Stimulated activated CD4-positive, alpha-beta T cell treated with anti-CD3 and anti-CD28 coated beads, Interleukin-1b, Interleukin-23, amount 100 ng/mL, for 48 hours (primary cell): Measurements from ENCODE around the gene PPP4C.
"Not testable (repeated sequence)": the region's sequence is repeated elsewhere in the genome, so short reads cannot be mapped to it uniquely, and the experiment has no call there.

Experiments used
- DNase-seq: peaks from one replicate; pipeline ENCODE4 v3.0.0-alpha.2; 2020

Gene PPP4C

DNA sequence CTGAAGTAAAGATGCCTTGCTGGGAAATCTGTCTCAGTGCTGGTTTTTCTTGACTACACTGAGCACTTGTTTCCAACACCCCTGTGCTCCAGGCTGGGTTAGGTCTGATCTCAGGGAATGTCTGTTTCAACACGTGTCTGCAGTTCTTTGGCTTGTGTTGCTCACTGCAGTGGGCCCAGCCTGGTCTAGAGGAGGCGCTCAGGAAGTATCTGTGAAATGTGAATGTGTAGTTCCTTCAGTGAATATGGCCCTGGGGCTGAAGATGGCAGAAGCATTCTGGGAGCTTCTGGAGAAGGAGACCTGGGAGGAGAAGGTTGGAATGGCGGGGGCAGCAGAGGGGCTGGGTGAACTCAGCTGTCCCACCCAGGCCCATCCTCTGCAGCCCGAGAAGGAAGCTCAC, 28.3 kb downstream of the PPP4C start:
- no peak for DNase-seq

DNA sequence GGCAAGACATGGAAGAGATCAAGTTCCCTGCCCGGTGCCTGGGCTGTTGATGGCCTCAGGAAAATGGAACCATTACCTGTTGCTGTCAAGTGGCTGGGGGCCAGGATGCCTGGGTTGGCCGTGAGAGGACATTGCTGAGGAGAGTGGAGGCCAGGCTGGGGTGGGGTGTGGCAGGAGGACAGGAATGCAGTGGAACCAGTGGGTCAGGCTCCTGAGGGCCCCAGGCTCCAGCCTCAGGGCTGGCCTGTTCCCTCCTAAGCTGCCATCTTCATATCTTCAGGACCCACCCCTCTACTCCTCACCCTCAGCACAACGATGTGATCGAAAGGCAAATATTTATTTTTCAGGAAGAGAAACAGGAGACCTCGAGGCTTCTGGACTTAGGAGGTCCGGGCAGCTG, 28.7 kb downstream of the PPP4C start:
- no peak for DNase-seq

DNA sequence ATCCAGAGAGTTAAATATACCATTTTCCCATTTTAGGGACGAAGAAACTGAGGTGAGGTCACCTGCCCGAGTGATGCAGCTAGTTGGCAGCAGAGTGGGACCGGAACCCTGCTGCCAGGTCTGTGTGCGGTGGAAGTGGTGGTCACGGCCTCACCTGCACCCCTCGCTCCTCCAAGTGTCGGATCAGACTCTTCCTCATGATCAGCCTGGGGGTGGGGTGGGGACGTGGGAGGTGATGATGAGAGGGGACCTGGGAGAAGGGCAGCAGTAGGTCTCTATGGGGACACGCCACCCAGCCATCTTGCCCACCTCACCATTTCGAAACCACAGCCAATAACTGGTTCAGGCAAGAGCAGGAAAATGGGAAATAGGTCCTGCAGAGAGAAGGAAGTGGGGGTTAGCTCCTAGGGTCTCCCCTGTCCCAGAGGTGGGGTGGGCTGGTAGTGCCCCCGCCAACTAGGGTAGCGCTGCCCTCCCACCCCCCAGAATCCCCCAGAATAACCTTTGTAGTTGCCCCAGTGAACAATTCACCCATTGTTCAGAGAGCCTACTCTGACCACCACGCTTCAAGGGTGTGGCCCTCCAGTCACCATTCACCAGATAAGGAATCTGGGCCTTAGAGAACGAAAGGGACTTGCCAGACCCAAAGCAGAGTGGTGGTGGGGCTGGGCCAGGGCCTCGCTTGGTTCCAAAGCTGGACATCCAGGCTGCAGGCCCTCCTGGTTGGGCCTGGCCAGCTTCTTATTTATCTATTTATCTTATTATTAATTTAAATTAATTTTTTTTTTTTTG, 32.5 kb downstream of the PPP4C start:
- no peak for DNase-seq

DNA sequence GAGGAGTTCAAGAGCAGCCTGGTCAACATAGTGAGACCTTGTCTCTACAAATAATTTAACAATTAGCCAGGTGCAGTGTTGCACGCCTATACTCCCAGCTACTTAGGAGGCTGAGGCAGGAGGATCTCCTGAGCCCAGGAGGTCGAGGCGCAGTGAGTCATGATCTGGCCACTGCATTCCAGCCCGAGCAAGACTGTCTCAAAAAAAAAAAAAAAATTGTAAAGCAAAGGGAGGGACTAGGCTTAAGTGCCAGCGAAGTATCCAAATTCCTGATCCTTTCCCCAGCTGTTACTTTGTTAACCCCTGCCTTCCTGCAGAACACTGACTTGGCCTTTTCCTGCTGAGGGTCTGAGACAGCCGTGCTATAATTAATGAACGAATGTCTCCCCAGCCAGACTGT, 34.9 kb downstream of the PPP4C start:
- no peak for DNase-seq

DNA sequence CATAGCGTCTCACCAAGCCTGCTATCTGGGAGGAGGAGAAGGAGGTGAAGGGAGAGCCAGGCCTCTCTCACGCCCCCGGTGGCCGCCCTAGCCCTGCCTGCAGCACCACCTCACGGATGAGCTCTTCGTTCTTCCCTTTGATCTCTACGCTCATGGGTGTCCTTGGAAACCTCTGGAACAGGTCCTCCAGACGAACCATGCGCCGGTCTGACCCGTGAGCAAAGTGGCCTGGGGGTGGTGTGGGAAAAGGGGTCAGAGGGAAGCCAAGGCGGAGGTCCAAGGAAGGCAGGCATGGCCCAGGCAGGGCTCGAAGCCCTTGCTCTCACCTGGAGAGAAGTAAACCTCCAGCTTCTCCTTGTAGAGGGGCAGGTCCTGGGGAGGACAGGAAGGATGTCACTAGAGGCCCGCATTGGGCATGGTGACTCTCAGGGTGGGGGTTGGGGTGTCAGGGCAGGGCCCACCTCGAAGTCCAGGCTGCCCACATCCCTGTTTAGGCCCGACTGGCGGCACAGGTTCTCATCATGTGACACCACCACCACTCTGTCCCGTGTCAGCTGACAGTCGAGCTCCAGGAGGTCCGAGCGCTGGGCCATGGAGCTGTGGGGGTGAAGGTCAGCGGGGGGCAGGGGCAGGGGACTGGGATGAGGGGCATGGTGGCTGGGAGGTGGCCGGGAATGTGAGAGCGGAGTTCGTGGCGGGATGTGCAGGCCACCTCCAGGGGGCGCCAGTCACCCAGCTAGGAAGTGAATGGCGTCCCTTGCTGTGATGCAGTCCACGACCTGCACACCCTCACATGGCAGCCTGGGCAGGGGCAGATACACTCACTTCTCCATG, 36.6 kb downstream of the PPP4C start:
- DNase-seq: peak; percentile 72

DNA sequence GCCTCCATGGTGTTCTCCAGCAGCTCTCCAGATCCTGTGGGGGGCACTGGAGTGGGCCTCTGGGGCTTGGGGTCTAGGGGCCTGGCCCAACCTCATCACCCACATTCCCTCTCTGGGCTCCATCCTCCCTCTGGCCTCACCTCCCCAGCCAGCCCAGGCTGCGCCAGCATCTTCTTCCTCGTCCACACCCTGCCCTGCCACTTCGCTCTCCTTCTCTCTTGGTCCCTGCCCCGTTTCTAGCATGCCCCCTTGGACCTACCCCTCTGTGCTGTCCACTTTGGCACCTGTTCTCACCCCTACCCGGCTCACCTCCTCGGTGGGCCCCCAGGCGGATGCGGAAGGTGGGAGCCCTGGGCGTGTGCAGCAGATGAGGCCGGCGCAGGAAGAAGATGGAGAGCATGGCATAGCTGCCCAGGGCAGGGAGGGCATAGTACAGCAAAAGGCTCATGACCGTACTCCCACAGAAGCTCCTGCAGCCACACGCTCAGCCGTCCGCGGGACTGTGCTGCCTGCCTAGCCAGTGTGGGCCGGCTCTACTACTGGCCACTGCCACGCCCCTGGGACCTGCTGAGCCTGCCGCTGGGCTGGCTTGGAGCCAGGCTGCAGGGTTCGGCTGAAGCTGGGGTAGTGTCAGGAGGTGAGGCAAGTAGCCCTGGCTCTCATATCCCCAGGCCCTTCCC, 37.4 kb downstream of the PPP4C start, which contains the start of gene GDPD3:
GDPD3 (minus strand) TSS at position 507 of the 680 bp plus-strand sequence; CDS start at position 448, 59 bp downstream.
- DNase-seq: no peak

DNA sequence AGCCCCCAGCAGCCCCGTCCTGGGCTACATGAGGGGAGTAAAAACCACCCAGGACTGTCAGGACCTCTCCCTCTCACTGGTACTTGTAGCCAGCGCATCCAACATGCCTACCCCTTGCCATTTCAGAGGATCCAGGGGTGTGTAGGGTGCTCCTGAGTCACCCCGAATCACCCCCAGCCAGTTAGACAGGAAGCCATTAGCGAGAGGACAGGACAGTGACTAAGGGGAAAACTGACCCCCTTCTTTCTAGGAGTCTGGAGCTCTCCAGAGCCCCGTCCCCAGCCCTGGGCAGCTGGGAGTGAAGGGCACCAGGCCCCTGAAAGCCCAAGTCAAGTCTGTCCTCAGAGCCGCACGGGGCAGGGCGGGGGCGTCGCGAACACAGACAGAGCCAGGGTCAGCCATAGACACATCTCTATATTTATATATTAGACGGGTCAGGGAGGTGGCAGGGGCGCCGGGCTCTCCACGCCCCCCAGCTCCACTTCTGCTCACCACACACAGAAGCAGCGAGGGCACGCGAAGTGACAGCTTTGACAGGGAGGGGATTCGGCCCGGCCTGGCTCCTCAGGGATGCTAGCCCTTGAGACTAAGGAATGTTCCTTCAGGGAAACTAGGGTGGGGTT, 38.0 kb downstream of the PPP4C start:
- no peak for DNase-seq

DNA sequence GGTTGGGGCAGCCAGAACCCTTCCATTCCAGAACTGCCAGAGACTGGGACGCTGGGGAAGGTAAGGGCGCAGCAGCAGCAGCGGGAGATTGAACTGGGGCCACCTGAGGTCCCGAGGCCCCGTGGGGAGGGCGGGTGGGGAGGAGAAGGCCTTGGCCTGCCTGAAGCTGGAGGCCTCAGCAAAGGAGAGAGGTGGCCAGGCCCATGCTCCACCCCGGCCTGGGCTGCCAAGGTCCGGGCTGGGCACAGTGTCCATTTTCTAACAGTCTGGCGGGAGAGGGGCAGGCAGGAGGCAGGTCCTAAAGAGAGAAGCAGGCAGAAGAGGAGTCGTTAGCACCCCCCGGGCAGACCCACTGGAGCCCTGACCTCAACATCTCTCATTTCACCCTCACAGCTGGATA, 38.6 kb downstream of the PPP4C start:
- DNase-seq: no peak

DNA sequence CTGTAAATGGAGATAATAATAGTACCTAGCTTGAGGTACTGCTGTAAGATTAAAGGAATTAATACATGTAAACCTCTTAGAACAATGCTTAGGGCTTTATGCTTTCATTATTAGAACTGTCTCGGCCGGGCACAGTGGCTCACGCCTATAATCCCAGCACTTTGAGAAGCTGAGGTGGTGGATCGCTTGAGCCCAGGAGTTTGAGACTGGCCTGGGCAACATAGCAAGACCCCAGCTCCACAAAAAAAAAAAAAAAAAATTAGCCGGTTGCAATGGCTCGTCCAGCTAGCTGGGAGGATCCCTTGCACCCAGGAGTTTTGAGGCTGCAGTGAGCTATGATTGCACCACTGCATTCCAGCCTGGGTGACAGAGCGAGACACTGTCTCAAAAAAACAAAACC, 39.0 kb downstream of the PPP4C start:
- not testable (repeated sequence) for DNase-seq

DNA sequence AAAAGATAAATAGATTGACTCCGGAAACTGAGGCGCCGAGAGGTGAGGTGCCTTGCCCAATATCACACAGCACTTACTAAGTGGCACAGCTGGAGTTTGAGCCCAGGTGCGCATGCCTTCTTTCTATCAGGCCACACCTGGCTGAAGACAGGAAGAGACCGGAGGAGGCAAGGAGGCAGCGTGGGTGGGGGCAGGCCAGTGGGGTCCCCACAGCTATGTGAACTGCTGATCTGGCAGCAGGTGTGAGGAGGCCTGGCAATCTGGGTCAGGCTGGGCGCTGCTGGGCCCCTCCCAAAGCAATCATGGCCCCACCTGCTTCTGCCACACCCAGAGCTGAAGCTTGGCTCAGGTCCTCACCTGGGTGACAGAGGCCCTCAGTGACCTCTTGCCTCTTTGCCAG, 39.4 kb downstream of the PPP4C start:
- DNase-seq: no peak

DNA sequence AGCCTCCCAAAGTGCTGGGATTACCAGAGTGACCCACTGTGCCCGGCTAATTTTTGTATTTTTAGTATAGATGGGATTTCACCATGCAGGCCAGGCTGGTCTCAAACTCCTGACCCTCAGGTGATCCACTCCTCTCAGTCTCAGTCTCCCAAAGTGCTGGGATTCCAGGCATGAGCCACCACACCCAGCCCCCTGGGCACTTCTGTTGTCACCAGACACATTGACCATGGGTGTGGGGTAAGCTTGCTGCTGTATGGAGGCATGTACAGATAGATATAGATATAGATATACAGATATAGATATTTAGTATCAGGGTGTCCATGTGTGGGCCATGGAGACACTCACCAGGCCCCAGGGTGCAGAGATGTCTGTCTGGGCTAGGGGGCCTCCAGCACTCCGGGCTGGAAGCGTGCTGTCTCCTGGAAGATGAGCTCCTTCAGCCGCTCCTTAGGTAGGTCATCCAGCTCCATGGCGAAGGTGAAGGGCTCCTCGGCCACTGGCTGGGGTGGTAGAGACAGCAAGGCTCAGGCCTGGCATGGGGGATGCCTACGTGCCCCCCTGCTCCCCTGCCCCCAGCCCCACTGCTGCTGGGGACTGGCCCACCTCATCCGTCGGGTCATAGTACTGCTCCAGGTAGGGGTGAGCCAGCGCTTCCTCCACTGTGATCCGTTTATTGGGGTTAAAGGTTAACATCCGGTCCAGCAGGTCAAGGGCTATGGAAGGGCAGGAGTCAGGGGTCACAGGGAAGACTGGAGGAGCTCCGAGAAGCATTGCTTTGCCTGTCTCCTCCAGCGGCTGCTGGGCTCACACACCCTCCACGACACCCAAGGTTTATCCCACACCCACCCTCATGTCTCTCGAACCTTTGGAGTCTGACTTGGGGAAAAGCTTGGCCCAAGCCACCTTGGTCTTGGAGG, 40.8 kb downstream of the PPP4C start:
- DNase-seq: no peak

DNA sequence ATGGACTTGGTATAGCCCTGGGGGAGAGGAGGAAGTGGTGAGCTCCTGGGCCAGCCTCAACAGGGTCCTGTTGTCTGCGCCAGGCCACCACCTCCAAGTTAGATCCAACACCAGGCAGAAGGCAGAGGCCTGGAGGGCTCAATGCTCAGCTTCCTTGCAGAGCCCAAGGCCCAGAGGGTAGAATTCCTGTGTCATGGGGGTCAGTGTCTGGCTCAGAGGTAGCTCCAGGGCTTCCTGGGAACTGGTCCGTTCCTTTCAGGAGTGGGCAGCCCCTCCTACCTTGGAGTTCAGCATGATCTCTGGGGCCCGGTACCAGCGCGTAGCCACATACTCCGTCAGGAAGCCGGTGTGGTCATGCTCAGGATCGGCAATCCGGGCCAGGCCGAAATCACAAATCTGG, 42.0 kb downstream of the PPP4C start:
- DNase-seq: no peak

DNA sequence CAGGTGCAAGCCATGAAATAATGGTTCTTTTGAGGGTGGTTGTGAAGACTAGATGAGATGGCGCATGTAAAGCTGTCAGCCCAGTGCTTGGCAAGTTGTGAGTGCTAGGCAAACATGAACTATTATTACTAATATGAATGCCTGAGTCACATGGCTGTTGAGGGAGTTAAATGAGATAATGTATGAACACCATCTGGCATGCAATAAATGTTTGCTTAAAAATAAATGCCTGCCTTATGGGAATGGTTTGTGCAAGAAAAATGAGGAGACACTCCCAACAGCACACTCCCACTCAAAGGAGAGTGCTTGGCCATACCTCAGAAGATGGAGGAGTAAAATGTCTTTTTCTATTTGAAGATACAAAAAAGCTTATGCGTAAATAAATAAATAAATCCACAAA, 43.6 kb downstream of the PPP4C start:
- no peak for DNase-seq

DNA sequence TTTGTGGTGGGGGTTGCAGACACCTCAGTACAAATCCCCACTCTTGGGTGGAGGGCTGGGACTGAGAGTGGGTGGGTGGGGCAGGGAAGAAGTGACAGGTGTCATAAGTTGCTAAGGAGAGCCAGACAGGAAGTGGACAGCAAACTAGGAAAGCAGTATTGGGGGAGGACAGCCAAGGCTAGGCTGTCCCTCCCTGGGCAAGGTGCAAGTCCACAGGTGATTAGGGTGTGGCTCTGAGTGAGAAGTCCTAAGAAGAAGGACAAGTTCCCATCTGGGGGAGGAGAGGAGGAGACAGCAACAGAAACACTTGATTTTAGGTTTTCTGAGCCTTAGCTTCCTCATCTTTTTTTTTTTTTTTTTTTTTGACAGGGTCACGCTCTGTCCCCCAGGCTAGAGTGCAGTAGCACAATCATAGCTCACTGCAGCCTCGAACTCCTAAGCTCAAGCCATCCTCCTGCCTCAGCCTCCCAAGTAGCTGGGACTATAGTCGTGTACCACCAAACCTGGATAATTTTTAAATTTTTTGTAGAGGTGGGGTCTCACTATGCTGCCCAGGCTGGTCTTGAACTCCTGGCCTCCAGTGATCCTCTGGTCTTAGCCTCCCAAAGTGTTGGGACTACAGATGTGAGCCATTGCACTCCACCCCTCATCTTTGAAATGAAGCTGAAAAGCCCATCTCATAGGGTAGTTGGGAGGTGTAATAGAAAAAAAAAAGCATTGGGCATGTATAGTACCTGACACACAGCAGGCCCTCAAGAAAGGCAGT, 44.7 kb downstream of the PPP4C start:
- no peak for DNase-seq

DNA sequence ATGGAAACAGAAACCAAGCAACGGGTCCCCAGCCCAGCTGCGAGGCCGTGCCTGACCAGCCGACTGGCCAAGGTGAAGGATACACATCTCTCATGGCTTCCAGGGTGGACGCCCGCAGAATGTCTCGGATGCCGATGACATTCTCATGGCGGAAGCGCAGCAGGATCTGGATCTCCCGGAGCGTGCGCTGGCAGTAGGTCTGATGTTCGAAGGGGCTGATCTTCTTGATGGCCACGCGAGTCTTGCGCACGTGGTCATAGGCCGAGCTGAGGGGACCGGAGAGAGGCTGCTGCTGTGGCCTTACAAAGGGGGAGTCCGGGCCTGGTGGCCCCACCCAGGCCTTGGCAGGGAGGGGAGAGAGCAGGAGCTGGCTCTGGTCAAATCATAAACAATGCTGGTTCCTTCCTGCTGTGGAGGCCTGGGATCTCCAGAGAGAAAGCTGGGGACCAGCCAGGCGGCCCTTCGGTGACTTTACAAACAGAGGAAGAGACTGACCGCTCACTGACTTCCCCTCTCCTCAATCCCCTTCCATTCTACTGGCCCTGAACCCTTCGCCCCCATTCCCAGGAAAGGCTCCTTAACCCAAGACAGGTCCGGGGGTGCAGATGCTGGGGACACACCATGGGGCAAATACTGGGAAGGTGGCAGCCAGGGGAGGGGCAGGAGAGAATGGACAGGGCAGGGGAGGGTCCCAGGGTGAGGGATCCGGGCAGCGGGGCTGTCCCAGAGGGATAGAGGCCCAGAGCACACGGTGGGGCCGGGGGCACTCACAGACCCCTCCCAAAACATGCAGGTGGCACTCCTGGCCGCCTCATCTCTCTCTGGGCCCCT, 46.2 kb downstream of the PPP4C start:
- no peak for DNase-seq

DNA sequence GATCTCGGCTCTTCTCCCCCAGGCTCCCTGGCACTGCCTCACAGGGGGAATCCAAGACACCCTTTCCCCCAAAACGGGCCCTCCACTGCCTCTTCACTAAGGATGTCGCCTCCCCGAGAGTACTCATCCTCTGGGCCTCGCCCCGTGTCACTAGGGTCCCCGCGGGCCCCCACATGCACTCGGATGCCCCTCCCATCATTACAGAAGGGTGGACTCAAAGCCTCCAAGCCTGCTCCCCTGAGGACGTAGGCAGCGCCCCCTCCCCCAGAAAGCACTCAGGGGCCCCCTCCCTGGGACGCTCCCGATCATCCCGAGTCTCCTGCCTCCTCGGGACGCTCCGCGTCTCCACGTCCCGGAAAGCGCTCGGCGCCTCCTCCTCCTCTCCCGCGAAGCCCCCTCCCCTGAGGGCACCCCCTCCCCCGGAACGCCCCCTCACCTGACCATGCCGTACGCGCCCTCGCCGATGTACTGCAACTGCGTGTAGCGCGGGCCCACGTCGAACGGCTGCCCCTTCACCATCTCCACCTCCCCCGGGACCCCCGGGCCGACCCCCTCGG, 46.9 kb downstream of the PPP4C start:
- DNase-seq: no peak

DNA sequence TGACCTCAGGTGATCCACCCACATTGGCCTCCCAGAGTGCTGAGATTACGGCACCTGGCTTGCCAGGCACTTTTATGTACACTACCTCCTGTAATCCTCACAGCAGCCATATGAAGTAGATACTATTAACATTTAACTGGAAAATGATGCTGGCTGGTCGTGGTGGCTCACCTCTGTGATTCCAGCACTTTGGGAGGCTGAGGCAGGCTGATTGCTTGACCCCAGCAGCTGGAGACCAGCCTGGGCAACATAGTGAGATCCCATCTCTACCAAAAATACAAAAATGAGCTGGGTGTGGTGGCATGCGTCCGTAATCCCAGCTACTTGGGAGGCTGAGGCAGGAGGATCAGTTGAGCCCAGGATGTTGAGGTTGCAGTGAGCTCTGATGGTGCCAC, 49.2 kb downstream of the PPP4C start:
- no peak for DNase-seq

DNA sequence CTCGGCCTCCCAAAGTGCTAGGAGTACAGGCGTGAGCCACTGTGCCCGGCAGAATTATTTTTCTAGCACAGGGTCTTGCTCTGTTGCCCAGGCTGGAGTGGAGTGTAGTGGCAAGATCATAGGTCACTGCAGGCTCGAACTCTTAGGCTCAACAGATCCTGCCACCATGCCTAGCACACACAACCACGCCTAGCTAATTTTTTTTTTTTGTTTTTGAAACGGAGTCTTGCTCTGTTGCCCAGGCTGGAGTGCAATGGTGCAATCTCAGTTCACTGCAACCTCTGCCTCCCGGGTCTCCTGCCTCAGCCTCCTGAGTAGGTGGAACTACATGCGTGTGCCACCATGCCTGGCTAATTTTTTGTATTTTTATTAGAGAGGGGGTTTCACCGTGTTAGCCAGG, 49.9 kb downstream of the PPP4C start:
- DNase-seq: not testable (repeated sequence)

DNA sequence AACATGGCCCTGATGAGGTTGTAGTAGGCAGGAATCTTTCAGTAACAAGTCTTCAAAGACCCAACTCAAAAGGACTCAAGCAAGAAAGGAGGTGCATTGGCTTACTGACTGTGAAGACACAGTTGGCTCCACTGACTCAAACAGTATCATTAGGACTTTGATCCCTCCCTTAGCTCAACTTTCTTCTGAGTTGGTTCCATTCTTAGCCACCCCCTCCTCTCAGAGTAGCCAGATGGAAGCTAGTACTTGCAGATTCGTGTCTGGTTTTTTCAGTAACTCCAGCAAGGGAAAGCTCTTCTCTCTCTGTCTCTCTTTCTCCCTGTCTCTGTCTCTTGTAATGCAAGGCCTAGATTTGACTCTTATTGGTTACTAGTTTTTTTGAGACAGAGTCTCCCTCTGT, 52.2 kb downstream of the PPP4C start:
- no peak for DNase-seq
